Lower leg skin (tissue), 4 donors: ENCODE results near the gene SIRT4. TPM values are rescaled to one million over a fixed set of nuclear protein-coding genes. Genes with fewer than 3 reads are reported as not detected.

Source experiments
- DNase-seq, 2 donors: peaks; one replicate each; pipeline ENCODE4 v3.0.0-alpha.2; 2019; ENCODE audit warnings: low spot score in 2 of 2
- H3K4me3 ChIP-seq: fragments of 200-600 bp; sonication (generic); 2 replicates; pipeline ENCODE4 v1.5.1; 2017; ENCODE audit warnings: mild to moderate bottlenecking, low read depth; ENCODE audit not compliant: poor library complexity, severe bottlenecking
- CTCF ChIP-seq, 3 donors: fragments of 450-650 bp; IDR thresholded peaks; one replicate each; pipeline ENCODE4 v1.5.1; 2016; ENCODE audit warnings: antibody characterized with exemption in 3 of 3, mild to moderate bottlenecking in 3 of 3, moderate library complexity in 2 of 3
- POLR2A ChIP-seq, 2 donors: fragments of 450-650 bp; IDR thresholded peaks; one replicate each; pipeline ENCODE4 v1.6.1; 2016 to 2017; ENCODE audit warnings: antibody characterized with exemption in 2 of 2, mild to moderate bottlenecking in 1 of 2, moderate library complexity in 1 of 2
- WGBS, 2 donors: methylation state at CpG; one replicate each; pipeline ENCODE4 v1.1.5; 2018; 5-methylcytosine and 5-hydroxymethylcytosine counted together
- intact Hi-C: fragments of 100-400 bp; cut with DNase I; formaldehyde crosslinking; loops from one replicate; pipeline ENCODE4 v1.15.0; 2023; ENCODE audit warnings: low total_unique reads
- total RNA-seq, 4 donors: library from RNA; depleted of rRNA; stranded (reverse); fragments of >200 nt; gene quantifications; one replicate each; pipeline ENCODE4 v1.1.0, GENCODE V29; 2016

SIRT4 gene
- total RNA-seq, 4 donors from 2014 or later: 0.49 to 4.1 (median 2.8) TPM

DNA sequence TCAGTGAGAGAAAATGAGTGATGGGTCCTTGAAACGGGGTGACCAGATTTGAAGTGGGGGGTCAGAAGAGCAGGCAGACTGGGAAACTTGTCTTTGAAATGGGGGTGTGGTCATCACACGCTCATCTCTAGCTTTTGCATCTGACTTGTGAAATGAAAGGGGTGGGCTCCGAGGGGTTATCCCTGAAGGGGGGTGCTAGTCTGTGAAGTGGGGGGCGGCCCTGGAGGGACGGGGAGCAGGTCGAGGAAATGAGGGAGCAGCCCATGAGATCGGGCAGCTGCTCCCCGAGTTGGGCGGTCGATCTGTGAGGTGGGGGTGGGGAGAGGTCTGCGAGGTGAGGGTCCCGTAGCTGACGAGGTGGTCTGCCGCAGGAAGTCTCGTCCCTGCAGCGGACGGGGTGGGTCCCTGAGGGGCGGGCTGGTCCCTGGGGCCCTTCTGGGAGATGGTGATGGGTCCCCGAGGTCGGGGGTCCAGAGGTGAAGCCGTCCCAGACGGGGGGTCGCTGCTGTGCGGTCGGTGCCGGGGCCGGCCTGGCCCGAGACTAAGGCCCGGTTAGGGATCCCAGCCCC is 37.1 kb upstream of the SIRT4 start:
- DNase-seq: no peak
- TF ChIP-seq POLR2A (IDR thresholded peaks at IDR 0.05) (no peak), CTCF (IDR thresholded peaks at IDR 0.05) (no peak)
- WGBS, 2 donors: 1% methylated on average over 24 of the region's 29 CpGs
- intact Hi-C loops: loop anchor here (2.0 kb wide), 1 partner anchor 36 kb away; no protein-coding TSS in a partner anchor
- peak overlapping the region; percentile 73 for H3K4me3 ChIP-seq

GRCh38 chr12:120265473-120266179 is 36.5 kb upstream of the SIRT4 start, which contains the start of gene PXN:
PXN (minus strand) TSS chr12:120265730; CDS start chr12:120265629, 101 bp downstream.
- intact Hi-C loops: loop anchor here (2.0 kb wide), 1 partner anchor 37 kb away; no protein-coding TSS in a partner anchor
- WGBS, 2 donors: 1 to 15% methylated on average over 5 to 14 of the region's 81 CpGs
- peak; percentile 74 to 97 for DNase-seq
- H3K4me3 ChIP-seq: peak within 1 kb of the TSS; percentile 73
- TF ChIP-seq POLR2A (IDR thresholded peaks at IDR 0.05) (peak in 1 of 2 donors; percentile 25), CTCF (IDR thresholded peaks at IDR 0.05) (no peak)

DNA sequence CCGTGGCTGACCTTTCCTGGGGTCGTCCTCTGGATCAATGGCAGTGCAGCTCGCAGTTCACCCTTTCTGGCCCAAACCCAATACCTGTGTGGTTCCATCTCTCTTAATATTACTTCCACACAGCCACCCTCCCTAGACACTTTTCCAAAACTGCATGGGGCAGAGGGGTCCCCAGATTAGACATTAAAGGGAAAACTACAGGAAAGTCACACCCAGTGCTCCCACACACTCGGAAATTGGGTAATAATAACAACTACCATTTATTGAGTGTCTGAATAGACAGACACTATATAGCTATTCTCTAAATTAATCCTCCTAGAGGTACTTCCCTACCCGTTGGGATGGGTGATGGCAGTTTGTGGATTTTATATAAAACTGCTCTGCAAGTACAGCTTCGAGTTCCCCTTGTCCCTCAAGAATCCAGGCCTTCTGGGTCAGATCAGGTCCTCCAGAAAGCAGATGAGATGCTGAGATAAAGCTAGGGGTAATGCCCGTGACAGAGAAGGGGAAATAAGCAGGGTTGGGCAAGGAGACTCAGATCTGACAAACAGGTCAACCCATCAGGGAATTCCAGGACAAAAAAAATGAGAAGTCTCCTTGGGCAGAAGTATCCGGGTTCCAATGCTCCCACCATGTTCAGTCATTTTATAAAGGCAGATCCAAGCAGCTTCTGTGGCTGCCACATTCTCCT is 35.8 kb upstream of the SIRT4 start:
- 28 to 34% methylated on average over 8 of the region's 8 CpGs for WGBS, 2 donors
- TF ChIP-seq POLR2A (IDR thresholded peaks at IDR 0.05) (no peak), CTCF (IDR thresholded peaks at IDR 0.05) (no peak)
- no peak for DNase-seq
- no peak overlapping the region for H3K4me3 ChIP-seq
- intact Hi-C loops: no loop called here

GRCh38 chr12:120267736-120268135 is 34.4 kb upstream of the SIRT4 start:
- no peak for DNase-seq
- no peak for TF ChIP-seq CTCF (IDR thresholded peaks at IDR 0.05)
- intact Hi-C loops: no loop called here
- H3K4me3 ChIP-seq: no peak overlapping the region
- WGBS, 2 donors: 48 to 65% methylated on average over 4 of the region's 4 CpGs

GRCh38 chr12:120276734-120277133 is 25.4 kb upstream of the SIRT4 start:
- 97% methylated on average over 6 of the region's 6 CpGs for whole genome bisulfite sequencing, 2 donors
- no peak overlapping the region for H3K4me3 ChIP-seq
- intact Hi-C loops: no loop called here
- TF ChIP-seq CTCF (IDR thresholded peaks at IDR 0.05) (no peak), POLR2A (IDR thresholded peaks at IDR 0.05) (no peak)
- DNase-seq: no peak
